ENCODE results near the gene TENM4. TPM values are rescaled to one million over a fixed set of nuclear protein-coding genes. Genes with fewer than 3 reads are reported as not detected.

Gene TENM4
- polyA plus RNA-seq, 1 experiment, result 0.39 TPM

DNA sequence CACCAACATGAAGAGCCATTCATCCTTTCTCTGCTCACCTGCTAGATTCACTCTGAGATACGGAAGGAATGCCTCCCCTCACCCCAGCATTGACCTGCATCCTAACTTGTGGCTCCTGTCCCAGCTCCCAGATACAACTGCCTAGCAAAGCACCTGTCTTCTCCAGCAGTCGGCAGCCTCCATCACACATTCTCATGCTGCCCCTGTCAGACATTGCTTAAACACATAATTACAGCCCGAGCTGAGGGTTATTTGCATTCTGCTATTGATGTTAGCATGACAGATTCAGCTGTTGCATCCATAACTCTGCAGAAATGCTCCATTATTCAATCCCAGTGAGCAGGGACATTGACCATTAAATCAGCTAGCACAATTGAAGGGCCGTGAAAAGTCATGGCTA is 681.8 kb downstream of the TENM4 start:
- POLR2A ChIA-PET, result no interaction called here
- no peaks in the 10 kb centered on the region; the same call in 1 of the 2 replicates for H3K36me3 ChIP-seq (ENCODE audit: control insufficient read depth, insufficient read depth, low read length)
- DNase-seq (ENCODE audit: low read depth), result no peak
- CTCF ChIA-PET, result interaction anchor here (0.6 to 1.0 kb wide), 2 partner anchors 25 to 114 kb away, joined by 3 read pairs; no protein-coding TSS in a partner anchor
- no peaks in the 10 kb centered on the region for H3K27me3 ChIP-seq (ENCODE audit: control insufficient read depth, insufficient read depth, low read length)
- no peak overlapping the region for H3K4me3 ChIP-seq (ENCODE audit: low read depth, low read length)
- TF ChIP-seq, protein P1, sequence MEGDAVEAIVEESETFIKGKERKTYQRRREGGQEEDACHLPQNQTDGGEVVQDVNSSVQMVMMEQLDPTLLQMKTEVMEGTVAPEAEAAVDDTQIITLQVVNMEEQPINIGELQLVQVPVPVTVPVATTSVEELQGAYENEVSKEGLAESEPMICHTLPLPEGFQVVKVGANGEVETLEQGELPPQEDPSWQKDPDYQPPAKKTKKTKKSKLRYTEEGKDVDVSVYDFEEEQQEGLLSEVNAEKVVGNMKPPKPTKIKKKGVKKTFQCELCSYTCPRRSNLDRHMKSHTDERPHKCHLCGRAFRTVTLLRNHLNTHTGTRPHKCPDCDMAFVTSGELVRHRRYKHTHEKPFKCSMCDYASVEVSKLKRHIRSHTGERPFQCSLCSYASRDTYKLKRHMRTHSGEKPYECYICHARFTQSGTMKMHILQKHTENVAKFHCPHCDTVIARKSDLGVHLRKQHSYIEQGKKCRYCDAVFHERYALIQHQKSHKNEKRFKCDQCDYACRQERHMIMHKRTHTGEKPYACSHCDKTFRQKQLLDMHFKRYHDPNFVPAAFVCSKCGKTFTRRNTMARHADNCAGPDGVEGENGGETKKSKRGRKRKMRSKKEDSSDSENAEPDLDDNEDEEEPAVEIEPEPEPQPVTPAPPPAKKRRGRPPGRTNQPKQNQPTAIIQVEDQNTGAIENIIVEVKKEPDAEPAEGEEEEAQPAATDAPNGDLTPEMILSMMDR (IDR thresholded peaks at IDR 0.05; ENCODE audit: insufficient read depth, low read depth, low read length), result no peak

DNA sequence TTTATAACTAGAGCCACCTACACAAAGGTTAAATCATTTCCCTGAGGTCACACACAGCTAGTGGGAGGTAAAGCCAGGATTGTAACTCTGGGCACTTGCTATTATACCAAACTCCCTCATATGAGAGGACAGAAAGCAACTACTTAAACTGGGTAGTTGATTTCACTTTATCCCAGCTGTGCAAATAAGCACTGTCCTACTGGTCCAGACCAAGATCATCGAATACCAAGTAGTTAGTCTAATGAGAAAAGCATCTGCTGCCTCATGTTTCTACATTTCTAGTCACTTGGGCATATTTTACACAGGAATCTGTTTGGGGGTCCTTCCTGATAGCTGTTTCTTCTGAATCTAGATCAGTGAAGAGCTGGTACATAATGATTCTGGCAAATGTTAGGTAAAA is 687.5 kb downstream of the TENM4 start:
- DNase-seq (ENCODE audit: low read depth), result no peak
- Histone ChIP-seq H3K36me3 (ENCODE audit: control insufficient read depth, insufficient read depth, low read length) (no peaks in the 10 kb centered on the region; the same call in 1 of the 2 replicates), H3K27me3 (ENCODE audit: control insufficient read depth, insufficient read depth, low read length) (no peaks in the 10 kb centered on the region), H3K4me3 (ENCODE audit: low read depth, low read length) (no peak overlapping the region)
- ChIA-PET CTCF (interaction anchor here (0.6 kb wide), 1 partner anchor 97 kb away, joined by 5 read pairs; no protein-coding TSS in a partner anchor), POLR2A (no interaction called here)
- TF ChIP-seq, protein P1 (IDR thresholded peaks at IDR 0.05; ENCODE audit: insufficient read depth, low read depth, low read length), result no peak

DNA sequence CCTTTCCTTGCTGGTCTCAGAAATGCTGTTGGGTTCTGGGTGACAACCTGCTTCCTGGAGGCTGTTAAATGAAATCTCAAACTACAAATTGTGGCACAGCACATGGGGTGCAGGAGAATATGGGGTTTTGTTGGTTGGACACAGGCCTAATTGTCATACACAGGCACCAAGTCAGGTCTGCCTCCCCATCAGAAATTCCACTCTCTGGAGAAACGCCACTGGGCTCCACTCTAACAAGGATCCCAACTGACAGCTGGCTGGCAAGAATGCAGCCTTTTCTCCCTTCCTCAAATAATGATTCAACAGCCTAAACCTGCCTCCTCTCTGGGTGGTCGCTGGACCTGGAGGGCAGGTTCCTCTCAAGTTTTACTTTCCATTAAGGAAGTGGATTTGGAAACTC is 688.3 kb downstream of the TENM4 start:
- Histone ChIP-seq H3K36me3 (ENCODE audit: control insufficient read depth, insufficient read depth, low read length) (no peaks in the 10 kb centered on the region; the same call in 1 of the 2 replicates), H3K4me3 (ENCODE audit: low read depth, low read length) (no peak overlapping the region), H3K27me3 (ENCODE audit: control insufficient read depth, insufficient read depth, low read length) (no peaks in the 10 kb centered on the region)
- DNase-seq (ENCODE audit: low read depth), result no peak
- TF ChIP-seq, protein P1 (IDR thresholded peaks at IDR 0.05; ENCODE audit: insufficient read depth, low read depth, low read length), result no peak
- POLR2A ChIA-PET, result no interaction called here
- CTCF ChIA-PET, result interaction anchor here (0.6 kb wide), 1 partner anchor 360 kb away, joined by 3 read pairs; no protein-coding TSS in a partner anchor

DNA sequence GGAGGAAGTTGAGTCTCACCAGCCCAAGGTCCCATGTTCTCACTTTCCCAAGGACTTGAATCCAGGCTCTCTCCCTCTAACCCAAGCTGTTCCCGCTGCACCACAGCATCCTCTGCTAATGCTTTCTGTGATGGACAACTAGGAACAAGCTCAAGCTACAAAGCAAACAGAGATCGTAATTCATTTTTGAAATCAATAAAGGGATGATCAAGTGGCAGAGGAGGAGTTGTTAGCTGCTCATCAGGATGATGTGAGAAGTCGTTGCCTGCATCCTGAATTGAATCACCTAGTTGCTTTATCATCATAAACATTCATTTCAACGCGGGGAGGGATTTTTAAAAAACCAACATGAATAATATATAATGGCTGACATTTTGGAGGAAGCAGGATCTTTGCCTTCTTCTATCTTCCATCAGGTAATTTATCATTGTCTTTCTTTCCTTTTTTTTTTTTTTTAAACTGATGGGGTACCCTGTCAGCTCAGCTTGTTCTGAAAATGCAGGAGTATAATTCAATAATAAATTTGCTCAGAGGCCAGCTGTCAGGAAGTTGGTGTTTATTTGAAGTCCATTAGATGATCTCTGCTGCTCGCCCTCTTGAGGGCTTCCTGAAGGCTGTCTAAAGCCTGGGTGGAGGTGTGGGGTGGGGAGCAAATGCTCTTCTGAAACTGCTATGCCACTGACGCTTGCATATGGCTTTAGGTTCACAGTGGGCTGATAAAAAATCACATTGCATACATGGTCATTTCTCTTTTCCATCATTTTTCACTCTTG is 691.7 kb downstream of the TENM4 start:
- TF ChIP-seq, protein P1 (IDR thresholded peaks at IDR 0.05; ENCODE audit: insufficient read depth, low read depth, low read length), result no peak
- POLR2A ChIA-PET, result no interaction called here

DNA sequence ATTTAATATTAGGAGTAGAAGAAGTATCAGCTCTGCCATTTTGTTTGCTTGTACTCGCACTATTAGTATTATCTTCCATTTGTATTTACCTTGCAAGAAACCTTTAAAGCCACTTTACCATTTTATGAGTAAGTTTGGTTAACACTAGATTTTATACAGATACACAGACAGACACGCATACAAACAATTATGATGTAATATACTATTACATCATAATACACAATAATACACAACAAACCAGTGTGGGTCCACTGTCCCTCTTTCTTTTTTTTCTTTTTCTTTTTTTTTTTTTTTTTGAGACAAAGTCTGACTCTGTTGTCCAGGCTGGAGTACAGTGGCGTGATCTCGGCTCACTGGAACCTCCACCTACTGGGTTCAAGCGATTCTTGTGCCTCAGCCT is 695.9 kb downstream of the TENM4 start:
- CTCF ChIA-PET, result no interaction called here
- POLR2A ChIA-PET, result no interaction called here
- no peaks in the 10 kb centered on the region for H3K36me3 ChIP-seq (ENCODE audit: control insufficient read depth, insufficient read depth, low read length)

More for the DNA sequence above, 691.7 kb downstream of the TENM4 start:
- no peak for DNase-seq (ENCODE audit: low read depth)
- Histone ChIP-seq H3K4me3 (ENCODE audit: low read depth, low read length) (no peak overlapping the region), H3K27me3 (ENCODE audit: control insufficient read depth, insufficient read depth, low read length) (no peaks in the 10 kb centered on the region), H3K36me3 (ENCODE audit: control insufficient read depth, insufficient read depth, low read length) (no peaks in the 10 kb centered on the region)
- CTCF ChIA-PET, result no interaction called here

More for the DNA sequence above, 695.9 kb downstream of the TENM4 start:
- H3K27me3 ChIP-seq (ENCODE audit: control insufficient read depth, insufficient read depth, low read length), result no peaks in the 10 kb centered on the region
- no peak for DNase-seq (ENCODE audit: low read depth)
- TF ChIP-seq, protein P1 (IDR thresholded peaks at IDR 0.05; ENCODE audit: insufficient read depth, low read depth, low read length), result no peak
- no peak overlapping the region for H3K4me3 ChIP-seq (ENCODE audit: low read depth, low read length)

Measured in BJ (cell line).